HG03558 (cell line): ENCODE measurements around the gene SPATA17.
"Not testable (repeated sequence)": the region's sequence is repeated elsewhere in the genome, so short reads cannot be mapped to it uniquely, and the experiment has no call there.

ENCODE experiments used
- ATAC-seq: cut with Tn5 transposase; IDR thresholded peaks from one replicate; pipeline ENCODE4 v1.9.1; 2021; ENCODE audit warnings: moderate number of reproducible peaks; ENCODE audit not compliant: unreplicated experiment; ENCODE audit errors: extremely low read depth

The SPATA17 gene

DNA sequence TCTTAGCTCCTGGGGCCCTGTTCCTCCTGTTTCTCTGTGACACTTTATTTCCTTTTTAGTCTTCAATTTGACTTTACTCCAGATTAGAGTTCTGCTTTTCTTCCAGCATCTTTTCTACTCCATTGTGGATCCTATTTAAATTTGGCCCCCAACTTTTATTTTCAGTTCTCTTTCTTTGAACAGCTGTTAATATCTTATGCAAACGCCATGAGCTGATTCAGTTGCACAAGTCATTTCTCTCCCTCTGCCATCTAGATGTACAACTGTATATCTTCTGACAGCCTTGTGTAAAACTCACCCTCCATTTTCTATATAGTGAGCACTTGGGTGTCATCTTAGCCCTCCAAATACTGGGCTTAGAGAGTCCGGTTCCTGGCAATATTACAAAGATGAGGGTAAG, 42.2 kb downstream of the SPATA17 start:
- no peak for ATAC-seq

- no peak for ATAC-seq
These were observed 43.0 kb downstream of the SPATA17 start for GRCh38 chr1:217674028-217674729.

GRCh38 chr1:217681806-217682205, 50.7 kb downstream of the SPATA17 start:
- ATAC-seq = no peak

- no peak for ATAC-seq
These were observed 56.4 kb downstream of the SPATA17 start for GRCh38 chr1:217687511-217687910.

GRCh38 chr1:217696140-217696539, 65.0 kb downstream of the SPATA17 start:
- not testable (repeated sequence) for ATAC-seq

DNA sequence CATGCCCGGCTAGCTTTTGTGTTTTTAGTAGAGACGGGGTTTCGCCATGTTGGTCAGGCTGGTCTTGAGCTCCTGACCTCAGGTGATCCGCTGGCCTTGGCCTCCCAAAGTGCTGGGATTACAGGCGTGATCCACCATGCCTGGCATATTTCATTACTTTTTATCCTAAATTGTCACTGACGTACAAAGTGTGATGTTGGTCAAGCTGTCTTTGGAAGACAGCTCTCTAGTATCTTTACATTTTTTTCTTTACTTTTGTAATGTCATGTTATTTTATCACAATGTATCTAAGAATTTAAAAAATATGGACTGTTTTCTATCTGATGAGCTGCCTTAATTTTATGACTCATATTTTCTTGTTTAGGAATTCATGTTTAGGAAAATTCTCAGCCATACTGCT, 72.2 kb downstream of the SPATA17 start:
- ATAC-seq = no peak

GRCh38 chr1:217712925-217713597, 81.9 kb downstream of the SPATA17 start:
- no peak for ATAC-seq

DNA sequence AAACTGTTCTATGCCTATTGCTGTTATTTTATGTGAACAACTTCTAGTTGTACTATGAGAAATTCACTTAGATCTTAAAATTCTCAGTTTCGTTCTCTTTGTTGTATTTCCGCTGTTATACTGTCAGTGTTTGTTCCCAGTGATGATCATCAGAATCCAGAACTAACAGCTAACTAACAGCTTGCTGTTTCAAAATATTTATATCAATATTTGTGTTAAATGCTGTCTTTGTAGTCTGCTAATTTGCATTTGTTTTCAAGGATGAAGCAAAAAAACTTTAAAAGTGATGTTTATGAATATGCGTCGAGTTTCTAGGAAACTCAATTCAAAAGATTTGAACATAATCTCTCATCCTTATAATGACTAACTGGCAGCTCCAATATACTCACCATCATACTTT, 84.5 kb downstream of the SPATA17 start:
- no peak for ATAC-seq

- no peak for ATAC-seq
These were observed 86.8 kb downstream of the SPATA17 start for GRCh38 chr1:217717959-217718358.

- ATAC-seq = no peak
These were observed 87.7 kb downstream of the SPATA17 start for GRCh38 chr1:217718873-217719272.

DNA sequence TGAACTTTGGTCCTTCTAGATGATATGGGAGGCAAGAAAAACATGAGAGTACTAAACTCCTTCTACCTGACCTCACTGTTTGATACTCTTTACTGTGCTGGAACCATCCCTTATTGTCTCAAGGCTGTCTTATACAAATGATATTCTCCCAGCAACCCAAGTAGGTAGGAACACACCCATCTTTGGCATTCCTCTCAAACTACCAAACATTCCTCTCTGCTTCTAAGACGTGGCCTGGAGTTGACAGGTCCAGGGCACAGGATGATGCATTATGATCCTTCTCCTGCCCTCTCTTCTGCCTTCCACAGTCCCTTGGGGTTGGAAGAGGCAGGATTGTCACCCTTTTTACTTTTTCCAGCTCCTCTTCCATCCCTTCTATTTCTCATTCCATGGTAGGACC, 90.5 kb downstream of the SPATA17 start:
- no peak for ATAC-seq

GRCh38 chr1:217734973-217735372, 103.8 kb downstream of the SPATA17 start:
- ATAC-seq = no peak

DNA sequence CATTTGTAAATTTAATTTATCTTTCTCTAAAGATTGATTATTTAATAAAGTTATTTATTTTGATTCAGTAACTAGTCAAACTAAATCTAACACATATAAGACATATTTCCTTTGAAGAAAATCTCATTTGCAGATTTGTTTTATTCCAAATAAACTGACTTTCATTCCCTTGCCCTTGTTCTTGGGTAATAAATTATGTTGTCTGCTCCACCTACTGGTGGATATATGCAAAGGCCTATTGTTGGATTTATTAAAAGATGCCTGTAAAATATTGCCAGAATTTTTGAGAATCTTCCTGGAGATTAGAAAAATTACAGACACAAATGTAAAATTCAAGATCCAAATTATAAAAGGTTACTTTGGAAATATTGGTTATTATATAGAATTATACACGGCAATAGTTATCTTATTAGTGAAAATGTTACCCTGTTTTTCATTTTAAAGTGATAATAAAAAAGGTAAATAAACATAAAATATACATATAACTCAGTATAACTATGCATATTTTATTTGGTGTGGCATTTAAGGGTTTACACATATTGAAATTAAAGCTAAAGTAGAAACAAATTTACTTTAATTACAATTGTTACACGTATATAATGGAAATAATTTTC, 116.1 kb downstream of the SPATA17 start:
- ATAC-seq = no peak

DNA sequence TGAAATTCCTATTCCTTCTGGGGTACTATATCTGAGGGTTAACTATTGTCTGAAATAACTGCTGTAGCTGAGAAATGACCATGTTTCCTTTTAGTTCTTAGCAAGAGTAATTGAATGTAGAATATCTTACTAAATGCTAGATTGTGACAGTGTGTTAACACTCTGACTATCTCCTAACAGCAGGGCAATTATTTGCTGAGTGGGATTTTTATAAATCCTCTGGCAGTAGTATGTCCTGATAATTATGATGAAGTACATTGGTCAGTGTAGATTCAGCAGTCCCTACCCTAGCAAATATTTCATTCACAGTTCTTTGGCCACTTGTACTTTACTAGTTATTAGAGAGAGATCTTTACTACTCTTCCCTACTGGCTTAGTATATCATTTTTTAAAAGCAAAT, 138.6 kb downstream of the SPATA17 start:
- ATAC-seq = no peak

- ATAC-seq = no peak
These were observed 139.8 kb downstream of the SPATA17 start for GRCh38 chr1:217770918-217771317.

GRCh38 chr1:217776693-217777092, 145.5 kb downstream of the SPATA17 start:
- ATAC-seq = no peak

DNA sequence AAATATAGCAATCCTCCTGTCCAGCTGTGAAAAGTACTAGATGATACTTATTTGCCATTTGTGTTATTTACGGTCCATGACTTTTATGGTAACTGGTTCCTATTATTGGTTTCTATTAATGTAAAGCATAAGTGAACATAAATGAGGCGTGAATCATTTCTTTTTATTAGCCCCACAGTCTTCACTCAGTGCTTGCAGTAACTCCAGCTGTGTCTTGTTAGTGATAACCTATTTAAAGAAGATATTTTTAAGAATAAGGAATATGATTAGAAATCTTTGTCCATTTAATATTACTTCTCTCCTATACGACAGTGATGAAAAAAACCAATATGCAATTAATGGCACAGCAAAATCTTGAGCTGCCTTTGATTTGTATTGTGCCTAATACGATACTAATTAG, 149.9 kb downstream of the SPATA17 start:
- no peak for ATAC-seq

DNA sequence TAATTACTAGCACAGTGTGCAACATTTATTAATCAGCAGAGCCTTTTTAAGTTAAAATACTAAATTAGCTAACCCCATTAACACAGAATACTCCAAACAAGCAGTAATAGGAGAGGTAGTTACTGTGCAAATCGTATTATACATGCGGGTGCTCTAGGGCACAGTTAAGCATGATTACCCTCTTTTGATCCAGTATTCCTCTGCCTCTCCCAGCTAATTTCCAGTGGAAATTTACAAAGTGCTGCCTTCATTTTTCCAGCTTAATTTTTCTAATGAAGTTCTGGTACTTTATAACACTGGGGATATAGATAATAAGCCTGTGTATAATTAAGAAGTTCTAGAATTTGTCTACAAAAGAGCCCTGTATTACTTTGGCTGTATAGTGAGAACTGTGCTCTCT, 159.9 kb downstream of the SPATA17 start:
- ATAC-seq = no peak

- ATAC-seq = no peak
These were observed 174.6 kb downstream of the SPATA17 start for GRCh38 chr1:217805792-217806191.

DNA sequence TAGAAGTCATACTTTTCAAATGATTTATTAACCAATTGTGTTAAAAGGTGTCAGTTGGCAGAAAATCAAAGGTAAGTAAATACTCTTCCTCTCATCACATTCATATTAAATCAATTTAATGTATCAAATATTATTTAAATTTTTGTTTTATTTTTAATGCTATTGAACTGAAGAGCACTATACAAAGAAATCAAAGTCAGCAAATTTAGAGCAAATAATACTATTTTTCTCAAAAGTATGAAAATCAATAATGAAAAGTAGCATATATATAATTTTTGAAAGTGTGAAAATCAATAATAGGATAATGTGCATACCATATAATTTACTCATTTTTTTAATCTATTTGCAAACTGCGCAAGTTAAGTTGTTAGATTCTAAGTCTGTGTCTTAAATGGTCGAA, 181.0 kb downstream of the SPATA17 start:
- ATAC-seq = no peak

DNA sequence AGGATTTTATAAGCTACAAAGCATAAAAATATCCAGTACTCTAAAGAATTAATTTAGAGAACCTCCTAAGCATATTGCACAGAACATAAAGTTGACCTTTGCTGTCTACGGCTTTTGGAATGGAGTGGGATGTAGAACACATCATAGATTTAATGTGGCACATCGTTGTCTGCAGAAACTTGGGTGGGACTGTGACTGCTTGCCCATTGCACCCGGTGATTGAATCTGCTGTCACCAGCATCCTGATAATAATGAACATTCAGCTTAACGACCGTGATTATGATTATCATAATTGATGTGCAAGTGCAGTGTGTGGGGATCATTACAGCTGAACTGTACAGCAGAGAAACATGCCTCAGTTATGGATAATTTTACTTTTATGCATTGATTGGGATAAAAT, 181.9 kb downstream of the SPATA17 start:
- ATAC-seq = no peak

DNA sequence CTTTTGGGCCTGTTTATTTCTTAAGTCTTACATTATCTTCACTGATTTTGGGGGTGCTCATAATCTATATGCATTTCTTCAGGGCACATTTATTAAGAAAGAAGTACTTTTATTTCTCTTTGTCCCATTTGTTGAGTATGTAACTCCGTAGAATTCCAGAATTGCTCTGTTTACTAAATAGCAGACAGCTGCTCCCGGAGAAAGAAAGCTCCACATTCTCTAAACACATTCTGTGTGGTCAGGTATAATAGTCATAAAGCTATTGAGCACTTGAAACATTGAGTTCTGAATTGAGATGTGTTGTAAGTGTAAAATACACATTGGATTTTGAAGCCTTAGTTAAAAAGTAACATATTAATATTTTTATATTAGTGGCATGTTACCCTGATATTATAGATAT, 206.5 kb downstream of the SPATA17 start:
- ATAC-seq = no peak
